H9 (cell line): ENCODE data around the gene MUC5B. TPM values are rescaled to one million over a fixed set of nuclear protein-coding genes. Genes with fewer than 3 reads are reported as not detected.
A peak's percentile ranks its signal among the peaks of the same experiment; 100 is the strongest.

ENCODE experiments used
- DNase-seq: peaks from one replicate; pipeline ENCODE4 v3.0.0-alpha.2; 2017
- H2AFZ ChIP-seq: one replicate; pipeline ENCODE4 v1.6.1; 2013; ENCODE audit warnings: mild to moderate bottlenecking, low read length, control low read depth, moderate library complexity
- H2AK5ac ChIP-seq: 2 replicates; pipeline ENCODE4 v1.6.1; 2013; ENCODE audit warnings: low read length, control low read depth, mixed read lengths; ENCODE audit not compliant: insufficient read length
- H2BK120ac ChIP-seq: one replicate; pipeline ENCODE4 v1.6.1; 2013; ENCODE audit warnings: low read depth, mild to moderate bottlenecking, low read length, control low read depth, inconsistent platforms; ENCODE audit not compliant: poor library complexity, severe bottlenecking
- H2BK12ac ChIP-seq: 2 replicates; pipeline ENCODE4 v1.6.1; 2013; ENCODE audit warnings: low read length, control low read depth, mixed read lengths, low read depth; ENCODE audit not compliant: insufficient read length
- H2BK15ac ChIP-seq: 2 replicates; pipeline ENCODE4 v1.6.1; 2013; ENCODE audit warnings: low read depth, low read length, control low read depth
- H2BK20ac ChIP-seq: one replicate; pipeline ENCODE4 v1.6.1; 2013; ENCODE audit warnings: low read depth, mild to moderate bottlenecking, low read length, control low read depth, inconsistent platforms; ENCODE audit not compliant: poor library complexity, severe bottlenecking
- H2BK5ac ChIP-seq: 2 replicates; pipeline ENCODE4 v1.6.1; 2013; ENCODE audit warnings: low read length, control low read depth, mixed read lengths; ENCODE audit not compliant: insufficient read length
- H3K14ac ChIP-seq: 2 replicates; pipeline ENCODE4 v1.6.1; 2013; ENCODE audit warnings: low read length, control low read depth; ENCODE audit not compliant: insufficient read depth
- H3K18ac ChIP-seq: 2 replicates; pipeline ENCODE4 v1.6.1; 2013; ENCODE audit warnings: low read depth, mild to moderate bottlenecking, mixed read lengths, low read length, control low read depth; ENCODE audit not compliant: insufficient read length
- H3K23ac ChIP-seq: 2 replicates; pipeline ENCODE4 v1.6.1; 2013; ENCODE audit warnings: low read length, control low read depth, mixed read lengths, low read depth; ENCODE audit not compliant: insufficient read length
- H3K23me2 ChIP-seq: 2 replicates; pipeline ENCODE4 v1.6.1; 2013; ENCODE audit warnings: low read depth, mild to moderate bottlenecking, mixed read lengths, low read length, control low read depth; ENCODE audit not compliant: insufficient read length, poor library complexity, severe bottlenecking
- H3K27ac ChIP-seq: 2 replicates; pipeline ENCODE4 v1.5.1; 2013; ENCODE audit warnings: low read length, control low read depth, mixed read lengths, low read depth; ENCODE audit not compliant: insufficient read length
- H3K27me3 ChIP-seq: 2 replicates; pipeline ENCODE4 v1.6.1; 2013; ENCODE audit warnings: low read length, control low read depth, inconsistent platforms; ENCODE audit not compliant: insufficient read depth
- H3K4ac ChIP-seq: 2 replicates; pipeline ENCODE4 v1.6.1; 2013; ENCODE audit warnings: low read depth, mild to moderate bottlenecking, control low read depth, inconsistent platforms, low read length, moderate library complexity
- H3K4me1 ChIP-seq: 2 replicates; pipeline ENCODE4 v1.6.1; 2013; ENCODE audit warnings: low read length, control low read depth, inconsistent platforms; ENCODE audit not compliant: insufficient read depth
- H3K4me2 ChIP-seq: 2 replicates; pipeline ENCODE4 v1.6.1; 2013; ENCODE audit warnings: low read length, control low read depth, mixed read lengths; ENCODE audit not compliant: insufficient read length, insufficient read depth
- H3K56ac ChIP-seq: 2 replicates; pipeline ENCODE4 v1.6.1; 2013; ENCODE audit warnings: low read depth, mild to moderate bottlenecking, mixed read lengths, low read length, control low read depth; ENCODE audit not compliant: insufficient read length
- H3K79me1 ChIP-seq: 2 replicates; pipeline ENCODE4 v1.6.1; 2013; ENCODE audit warnings: low read depth, mild to moderate bottlenecking, moderate library complexity, low read length, control low read depth, inconsistent platforms; ENCODE audit not compliant: insufficient read depth, poor library complexity, severe bottlenecking
- H3K79me2 ChIP-seq: 2 replicates; pipeline ENCODE4 v1.6.1; 2013; ENCODE audit warnings: low read length, control low read depth, inconsistent platforms; ENCODE audit not compliant: insufficient read depth
- H3K9ac ChIP-seq: 2 replicates; pipeline ENCODE4 v1.6.1; 2013; ENCODE audit warnings: low read length, control low read depth, mixed read lengths; ENCODE audit not compliant: insufficient read length; ENCODE audit errors: extremely low read depth
- H3K9me3 ChIP-seq: one replicate; pipeline ENCODE4 v1.6.1; 2013; ENCODE audit warnings: low read depth, low read length, inconsistent platforms; ENCODE audit not compliant: control insufficient read depth
- H3T11ph ChIP-seq: one replicate; pipeline ENCODE4 v1.6.1; 2013; ENCODE audit warnings: mild to moderate bottlenecking, low read length, control low read depth, inconsistent platforms
- H4K20me1 ChIP-seq: one replicate; pipeline ENCODE4 v1.6.1; 2013; ENCODE audit not compliant: control insufficient read depth, insufficient read length, insufficient read depth
- H4K5ac ChIP-seq: 2 replicates; pipeline ENCODE4 v1.6.1; 2013; ENCODE audit warnings: low read depth, mild to moderate bottlenecking, mixed read lengths, low read length, control low read depth; ENCODE audit not compliant: insufficient read length
- H4K8ac ChIP-seq: replicated peaks from 2 replicates; pipeline ENCODE4 v1.6.1; 2013; ENCODE audit warnings: low read length, control low read depth, mixed read lengths, low read depth; ENCODE audit not compliant: insufficient read length
- H4K91ac ChIP-seq: 2 replicates; pipeline ENCODE4 v1.6.1; 2013; ENCODE audit warnings: low read depth, mild to moderate bottlenecking, moderate library complexity, mixed read lengths, low read length, control low read depth; ENCODE audit not compliant: insufficient read length
- H3K27ac Mint-ChIP-seq, 3 experiments: 2 replicates in 2 of 3; 3 replicates in 1 of 3; pipeline ENCODE4 v1.8.0; 2020 to 2021; ENCODE audit warnings: mixed read lengths in 3 of 3, mild to moderate bottlenecking in 1 of 3, moderate library complexity in 1 of 3
- H3K27me3 Mint-ChIP-seq: 2 replicates; pipeline ENCODE4 v1.8.0; 2021; ENCODE audit warnings: low read depth, mild to moderate bottlenecking, moderate library complexity, mixed read lengths
- H3K36me3 Mint-ChIP-seq, 3 experiments: 2 replicates in 2 of 3; 3 replicates in 1 of 3; pipeline ENCODE4 v1.8.0; 2020 to 2021; ENCODE audit warnings: low read depth in 3 of 3, mixed read lengths in 3 of 3; ENCODE audit not compliant: insufficient read depth in 1 of 3
- H3K4me1 Mint-ChIP-seq, 2 experiments: 2 replicates each; pipeline ENCODE4 v1.8.0; 2020; ENCODE audit warnings: mixed read lengths in 2 of 2
- H3K4me3 Mint-ChIP-seq, 2 experiments: 2 replicates in 1 of 2; 3 replicates in 1 of 2; pipeline ENCODE4 v1.8.0; 2020 to 2021; ENCODE audit warnings: mild to moderate bottlenecking in 2 of 2, mixed read lengths in 2 of 2, moderate library complexity in 1 of 2
- H3K9me3 Mint-ChIP-seq, 2 experiments: 2 replicates in 1 of 2; 3 replicates in 1 of 2; pipeline ENCODE4 v1.8.0; 2020; ENCODE audit warnings: mild to moderate bottlenecking in 2 of 2, mixed read lengths in 2 of 2, moderate library complexity in 1 of 2
- CTCF ChIP-seq: fragments of 200-600 bp; sonication (generic); conservative IDR thresholded peaks from 3 replicates; pipeline ENCODE4 v1.8.0; 2021; ENCODE audit warnings: antibody characterized with exemption, mild to moderate bottlenecking
- WGBS: extraction: QIAGEN DNeasy Blood & Tissue Kit; methylation state at CpG from one replicate; pipeline ENCODE4 v1.1.7; 2013; ENCODE audit warnings: missing lambda C conversion rate, low lambda C conversion rate, mixed read lengths; ENCODE audit not compliant: insufficient read length; ENCODE audit errors: extremely low coverage; 5-methylcytosine and 5-hydroxymethylcytosine counted together
- total RNA-seq: library from RNA; stranded (reverse); gene quantifications from 2 replicates; pipeline ENCODE4 v1.2.1, GENCODE V29; 2021

The MUC5B gene
- total RNA-seq, 1 experiment from 2014 or later, result not detected

GRCh38 chr11:1228101-1228821 lies 5.4 kb downstream of the MUC5B start:
- Histone ChIP-seq H3K23me2 (no peaks in the 10 kb centered on the region), H3K14ac (no peak overlapping the region; the same call in 1 of the 2 replicates), H2AFZ (no peak overlapping the region), H4K8ac (no peak overlapping the region), H2BK20ac (no peak overlapping the region), H3K9ac (no peak overlapping the region), H3K4ac (no peak overlapping the region), H3K79me1 (no peaks in the 10 kb centered on the region), H3K79me2 (no peaks in the 10 kb centered on the region), H4K91ac (no peak overlapping the region), H3K56ac (no peak overlapping the region), H2BK5ac (no peak overlapping the region), H2BK15ac (no peak overlapping the region), H2BK120ac (no peak overlapping the region), H2AK5ac (no peak overlapping the region), H3K23ac (no peak overlapping the region), H3K9me3 (no peaks in the 10 kb centered on the region), H2BK12ac (no peak overlapping the region), H3K27me3 (no peaks in the 10 kb centered on the region), H3K18ac (no peak overlapping the region), H3K4me1 (no peaks in the 10 kb centered on the region; the same call in 1 of the 2 replicates), H4K5ac (no peak overlapping the region), H4K20me1 (peaks cover 3% of the 10 kb centered on the region), H3K27ac (no peak overlapping the region), H3T11ph (no peak overlapping the region), H3K4me2 (no peak overlapping the region)
- no CpG with 5 or more reads among the region's 31 CpGs for WGBS
- Mint-ChIP-seq H3K27ac (no peak overlapping the region), H3K36me3 (no peaks in the 10 kb centered on the region), H3K9me3 (no peaks in the 10 kb centered on the region), H3K4me1 (peaks cover 3 to 8% of the 10 kb centered on the region in 2 experiments; a peak in 2 of 4 replicates), H3K4me3 (no peak overlapping the region), H3K27me3 (no peaks in the 10 kb centered on the region; the same call in 1 of the 2 replicates)
- peak; percentile 30 for DNase-seq
- no peak for TF ChIP-seq CTCF
